GM12865 (cell line): Measurements from ENCODE around the gene ZNF689.

ENCODE experiments used
- DNase-seq: peaks from one replicate; pipeline ENCODE4 v3.0.0; 2010; ENCODE audit warnings: low read depth
- H3K4me3 ChIP-seq: 2 replicates; pipeline ENCODE4 v1.5.1; 2011; ENCODE audit warnings: mild to moderate bottlenecking, low read depth, low read length, control low read depth
- CTCF ChIP-seq: IDR thresholded peaks from 2 replicates; pipeline ENCODE4 v1.5.1; 2011; ENCODE audit warnings: low read length, control low read depth, low read depth, inconsistent platforms; ENCODE audit not compliant: insufficient read depth; ENCODE audit errors: missing control alignments

ZNF689 gene

GRCh38 chr16:30565526-30565925 is 44.7 kb downstream of the ZNF689 start:
- no peak overlapping the region for H3K4me3 ChIP-seq
- no peak for TF ChIP-seq CTCF
- DNase-seq = no peak

GRCh38 chr16:30562021-30562420 is 48.2 kb downstream of the ZNF689 start:
- DNase-seq = no peak
- no peak for TF ChIP-seq CTCF
- H3K4me3 ChIP-seq = no peak overlapping the region

GRCh38 chr16:30561089-30561816 is 48.9 kb downstream of the ZNF689 start:
- TF ChIP-seq CTCF = no peak
- no peak overlapping the region for H3K4me3 ChIP-seq
- no peak for DNase-seq

- no peak for DNase-seq
- H3K4me3 ChIP-seq = no peak overlapping the region
- no peak for TF ChIP-seq CTCF
These were observed 50.5 kb downstream of the ZNF689 start for GRCh38 chr16:30559690-30560089.

GRCh38 chr16:30558789-30559377 is 51.3 kb downstream of the ZNF689 start:
- no peak for DNase-seq
- TF ChIP-seq CTCF = no peak
- peak overlapping the region; percentile 83 for H3K4me3 ChIP-seq

GRCh38 chr16:30557957-30558788 is 52.0 kb downstream of the ZNF689 start, which contains the start of gene ZNF764:
Gene ZNF764, minus strand, starts transcription at chr16:30558374. Its CDS starts 192 bp downstream, at chr16:30558182.
- DNase-seq = peak; percentile 98
- peak within 1 kb of the TSS; percentile 83 for H3K4me3 ChIP-seq
- no peak for TF ChIP-seq CTCF
